VCaP (cell line): ENCODE measurements around the gene HDAC7.
A peak's percentile ranks its signal among the peaks of the same experiment; 100 is the strongest.

Source experiments
- H3K27ac ChIP-seq: fragments of 450-650 bp; 2 replicates; pipeline ENCODE4 v1.5.1; 2017
- TF ChIP-seq, protein P1 (sequence below): fragments of 450-650 bp; conservative IDR thresholded peaks from 2 replicates; pipeline ENCODE4 v1.5.1; 2017; ENCODE audit warnings: mild to moderate bottlenecking, moderate library complexity

Gene HDAC7

DNA sequence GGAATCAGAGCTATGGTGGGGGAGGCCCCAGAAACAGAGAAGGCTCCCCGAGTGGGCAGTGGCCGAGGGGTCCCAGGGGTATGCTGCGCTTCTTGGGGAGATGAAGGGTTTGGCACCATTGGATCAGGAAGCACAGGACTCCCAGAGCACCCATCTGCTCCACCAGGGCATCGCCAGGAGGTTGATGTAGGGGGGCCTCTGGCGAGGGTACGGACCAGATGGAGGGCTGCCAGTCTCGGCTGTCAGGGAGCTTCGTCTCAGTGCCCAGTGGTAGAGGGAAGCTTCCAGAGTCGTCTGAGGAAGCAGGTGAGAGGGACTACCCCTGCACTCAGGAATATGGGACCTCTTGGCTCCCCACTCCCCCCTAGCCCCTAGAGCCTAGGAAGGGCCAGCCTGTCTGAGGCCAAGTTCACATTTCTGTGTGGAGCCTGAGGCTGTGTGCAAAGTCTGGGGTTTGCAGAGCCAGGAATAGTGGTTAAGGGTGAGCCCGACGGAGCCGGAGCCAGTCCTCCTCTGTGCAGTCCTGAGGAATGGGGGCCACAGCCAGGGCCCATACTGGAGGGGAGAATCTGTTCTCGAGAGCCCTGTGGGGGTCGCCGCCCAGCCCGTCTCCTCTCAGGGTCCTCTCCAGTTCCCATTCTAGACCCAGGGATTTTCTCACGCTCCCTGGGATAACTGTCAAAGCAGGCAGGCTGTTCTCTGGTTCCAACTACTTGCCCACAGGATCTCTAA lies 36.5 kb downstream of the HDAC7 start:
- TF ChIP-seq, protein P1, sequence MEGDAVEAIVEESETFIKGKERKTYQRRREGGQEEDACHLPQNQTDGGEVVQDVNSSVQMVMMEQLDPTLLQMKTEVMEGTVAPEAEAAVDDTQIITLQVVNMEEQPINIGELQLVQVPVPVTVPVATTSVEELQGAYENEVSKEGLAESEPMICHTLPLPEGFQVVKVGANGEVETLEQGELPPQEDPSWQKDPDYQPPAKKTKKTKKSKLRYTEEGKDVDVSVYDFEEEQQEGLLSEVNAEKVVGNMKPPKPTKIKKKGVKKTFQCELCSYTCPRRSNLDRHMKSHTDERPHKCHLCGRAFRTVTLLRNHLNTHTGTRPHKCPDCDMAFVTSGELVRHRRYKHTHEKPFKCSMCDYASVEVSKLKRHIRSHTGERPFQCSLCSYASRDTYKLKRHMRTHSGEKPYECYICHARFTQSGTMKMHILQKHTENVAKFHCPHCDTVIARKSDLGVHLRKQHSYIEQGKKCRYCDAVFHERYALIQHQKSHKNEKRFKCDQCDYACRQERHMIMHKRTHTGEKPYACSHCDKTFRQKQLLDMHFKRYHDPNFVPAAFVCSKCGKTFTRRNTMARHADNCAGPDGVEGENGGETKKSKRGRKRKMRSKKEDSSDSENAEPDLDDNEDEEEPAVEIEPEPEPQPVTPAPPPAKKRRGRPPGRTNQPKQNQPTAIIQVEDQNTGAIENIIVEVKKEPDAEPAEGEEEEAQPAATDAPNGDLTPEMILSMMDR: no peak
- no peak overlapping the region for H3K27ac ChIP-seq

DNA sequence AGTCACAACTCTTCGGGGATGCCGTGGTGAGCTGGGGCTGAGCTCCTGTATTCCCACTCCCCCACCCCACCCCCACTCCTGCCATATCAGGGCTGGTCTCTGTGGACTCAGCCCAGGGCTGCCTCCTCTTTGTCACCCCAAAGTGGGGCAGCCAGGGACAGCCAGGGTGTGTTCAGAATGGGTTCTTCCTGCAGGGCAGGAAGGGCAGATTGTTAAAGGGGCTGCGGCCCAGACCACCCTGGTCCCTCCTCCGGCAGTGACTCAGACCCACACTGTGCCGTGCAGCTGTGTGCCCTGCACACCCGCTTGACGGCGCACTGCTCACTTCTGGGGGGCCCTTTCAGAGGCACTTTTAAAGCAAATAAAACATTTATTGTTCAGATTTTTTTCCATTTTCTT lies 37.3 kb downstream of the HDAC7 start:
- TF ChIP-seq, protein P1: no peak
- H3K27ac ChIP-seq: peak overlapping the region; percentile 18; the same call in 1 of the 2 replicates

DNA sequence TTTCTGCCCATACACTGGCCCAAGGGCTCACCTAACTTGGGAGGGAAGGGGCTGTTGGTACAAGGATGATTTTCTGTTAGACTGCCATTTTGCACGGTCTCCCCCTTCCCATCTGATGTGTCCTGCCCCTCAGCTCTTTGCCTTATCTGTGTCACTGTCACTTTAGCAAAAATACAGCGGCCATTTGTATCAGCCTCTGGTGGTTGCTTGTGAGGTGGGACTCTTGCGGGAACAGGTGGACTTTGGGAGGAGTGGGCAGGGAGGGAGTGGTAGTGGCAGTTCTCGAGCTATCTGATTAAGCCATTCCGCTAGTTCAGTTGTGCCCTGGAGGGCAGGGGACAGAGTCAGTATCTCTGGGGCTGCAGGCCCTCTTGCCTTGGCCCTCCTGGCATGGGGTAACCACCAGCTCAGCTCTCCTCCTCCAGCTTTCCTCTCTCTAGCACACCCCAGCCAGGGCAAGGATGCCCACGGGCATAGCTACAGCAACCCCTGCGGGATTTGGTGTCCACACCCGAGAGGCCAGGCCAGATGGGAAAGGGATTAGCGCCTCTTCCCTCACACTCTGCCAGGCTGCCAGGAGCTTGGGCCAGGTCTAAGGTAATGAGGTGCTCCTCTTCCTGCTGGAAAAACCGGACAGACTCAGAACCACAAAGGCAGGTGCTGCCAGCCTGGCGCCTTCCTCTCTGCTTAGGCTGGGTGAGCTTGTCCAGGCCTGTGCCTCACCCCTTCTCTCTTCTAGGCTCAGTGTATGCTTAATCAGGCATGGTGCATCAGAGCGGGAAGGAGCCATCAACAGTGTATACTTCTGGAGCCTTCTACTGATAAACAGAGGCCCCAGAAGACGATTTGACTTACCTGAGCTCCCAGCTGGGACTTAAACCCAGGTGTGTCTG lies 38.0 kb downstream of the HDAC7 start:
- peak overlapping the region; percentile 18; the same call in 1 of the 2 replicates for H3K27ac ChIP-seq
- TF ChIP-seq, protein P1: no peak

DNA sequence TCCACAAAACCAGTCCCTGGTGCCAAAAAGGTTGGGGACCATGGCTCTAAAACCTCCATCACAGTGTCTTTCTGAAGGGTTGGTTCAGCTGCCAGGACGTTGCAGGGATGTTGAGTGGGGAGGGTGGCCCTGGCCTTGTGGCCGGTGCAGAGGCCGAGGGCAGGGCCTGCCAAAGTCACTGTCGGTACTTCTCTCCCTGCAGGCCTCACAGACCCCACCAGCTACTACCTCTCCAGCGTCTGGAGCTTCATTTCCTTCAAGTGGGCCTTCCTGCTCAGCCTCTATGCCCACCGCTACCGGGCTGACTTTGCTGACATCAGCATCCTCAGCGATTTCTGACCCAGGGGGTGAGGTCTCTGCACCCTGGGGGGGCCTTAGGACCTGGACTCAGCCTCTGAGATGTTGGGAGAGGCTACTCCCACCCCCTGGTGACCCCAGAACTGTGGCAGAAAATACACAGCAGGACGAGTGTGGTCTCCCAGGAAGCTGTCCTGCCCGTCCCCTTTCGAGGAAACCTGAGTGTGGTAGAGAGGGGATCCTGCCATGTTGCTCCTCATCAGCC lies 39.7 kb downstream of the HDAC7 start:
- TF ChIP-seq, protein P1: no peak

DNA sequence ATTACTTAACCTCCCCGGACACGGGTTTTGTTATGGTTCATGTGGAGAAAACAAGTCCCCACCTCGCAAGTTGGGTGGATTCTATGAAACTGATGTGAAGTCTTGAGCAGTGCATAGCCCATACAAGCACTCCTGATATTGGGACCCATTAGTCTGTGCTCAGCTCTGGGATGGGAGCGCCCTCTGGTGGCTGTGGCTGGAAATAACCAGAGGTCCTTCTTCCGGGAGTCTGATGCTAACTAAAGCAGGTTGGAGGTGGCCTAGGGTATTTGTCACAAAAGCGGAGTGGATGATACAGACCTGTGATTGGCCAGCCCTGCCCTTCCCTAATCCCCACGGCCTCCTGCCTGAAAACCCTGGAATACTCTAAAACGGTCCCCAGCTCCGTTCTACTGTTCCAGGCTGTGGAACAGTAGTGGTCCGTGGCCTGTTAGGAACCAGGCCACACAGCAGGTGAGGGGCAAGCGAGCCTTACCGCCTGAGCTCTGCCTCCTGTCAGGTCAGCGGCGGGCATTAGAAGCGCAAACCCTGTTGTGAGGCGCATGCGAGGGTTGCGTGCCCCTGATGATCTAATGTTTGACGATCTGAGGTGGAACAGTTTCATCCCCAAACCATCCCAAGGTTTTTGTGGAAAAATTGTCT lies 40.3 kb downstream of the HDAC7 start:
- no peak overlapping the region for H3K27ac ChIP-seq
- TF ChIP-seq, protein P1: peak; percentile 98

More for the DNA sequence above, 39.7 kb downstream of the HDAC7 start:
- H3K27ac ChIP-seq: no peak overlapping the region

DNA sequence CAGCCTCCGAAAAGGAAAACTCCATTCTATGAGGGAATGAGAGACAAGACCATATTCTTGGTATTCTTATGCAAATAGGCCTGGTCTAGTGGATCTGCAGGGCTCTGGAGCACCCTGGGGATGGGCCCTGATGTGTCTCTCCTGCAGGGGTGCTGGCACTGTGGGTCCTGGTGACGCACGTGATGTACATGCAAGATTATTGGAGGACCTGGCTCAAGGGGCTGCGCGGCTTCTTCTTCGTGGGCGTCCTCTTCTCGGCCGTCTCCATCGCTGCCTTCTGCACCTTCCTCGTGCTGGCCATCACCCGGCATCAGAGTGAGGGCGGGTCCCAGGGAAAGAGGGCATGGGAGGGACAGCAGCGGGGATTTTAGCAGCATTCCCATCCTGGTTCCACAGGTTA lies 40.8 kb downstream of the HDAC7 start:
- no peak overlapping the region for H3K27ac ChIP-seq
- TF ChIP-seq, protein P1: no peak
